UCSD-AML1 (cell line): Measurements from ENCODE around the gene SKOR2.

Source experiments
- DNase-seq: peaks from one replicate; lab custom pipeline; 2025; ENCODE audit not compliant: unreplicated experiment; lab: John Stamatoyannopoulos, UW

Gene SKOR2, protein sequence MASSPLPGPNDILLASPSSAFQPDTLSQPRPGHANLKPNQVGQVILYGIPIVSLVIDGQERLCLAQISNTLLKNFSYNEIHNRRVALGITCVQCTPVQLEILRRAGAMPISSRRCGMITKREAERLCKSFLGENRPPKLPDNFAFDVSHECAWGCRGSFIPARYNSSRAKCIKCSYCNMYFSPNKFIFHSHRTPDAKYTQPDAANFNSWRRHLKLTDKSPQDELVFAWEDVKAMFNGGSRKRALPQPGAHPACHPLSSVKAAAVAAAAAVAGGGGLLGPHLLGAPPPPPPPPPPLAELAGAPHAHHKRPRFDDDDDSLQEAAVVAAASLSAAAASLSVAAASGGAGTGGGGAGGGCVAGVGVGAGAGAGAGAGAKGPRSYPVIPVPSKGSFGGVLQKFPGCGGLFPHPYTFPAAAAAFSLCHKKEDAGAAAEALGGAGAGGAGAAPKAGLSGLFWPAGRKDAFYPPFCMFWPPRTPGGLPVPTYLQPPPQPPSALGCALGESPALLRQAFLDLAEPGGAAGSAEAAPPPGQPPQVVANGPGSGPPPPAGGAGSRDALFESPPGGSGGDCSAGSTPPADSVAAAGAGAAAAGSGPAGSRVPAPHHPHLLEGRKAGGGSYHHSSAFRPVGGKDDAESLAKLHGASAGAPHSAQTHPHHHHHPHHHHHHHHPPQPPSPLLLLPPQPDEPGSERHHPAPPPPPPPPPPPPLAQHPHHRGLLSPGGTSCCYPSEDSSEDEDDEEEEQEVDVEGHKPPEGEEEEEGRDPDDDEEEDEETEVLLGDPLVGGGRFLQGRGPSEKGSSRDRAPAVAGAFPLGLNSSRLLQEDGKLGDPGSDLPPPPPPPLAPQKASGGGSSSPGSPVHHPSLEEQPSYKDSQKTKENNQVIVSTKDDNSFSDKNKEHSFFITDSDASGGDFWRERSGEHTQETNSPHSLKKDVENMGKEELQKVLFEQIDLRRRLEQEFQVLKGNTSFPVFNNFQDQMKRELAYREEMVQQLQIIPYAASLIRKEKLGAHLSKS

DNA sequence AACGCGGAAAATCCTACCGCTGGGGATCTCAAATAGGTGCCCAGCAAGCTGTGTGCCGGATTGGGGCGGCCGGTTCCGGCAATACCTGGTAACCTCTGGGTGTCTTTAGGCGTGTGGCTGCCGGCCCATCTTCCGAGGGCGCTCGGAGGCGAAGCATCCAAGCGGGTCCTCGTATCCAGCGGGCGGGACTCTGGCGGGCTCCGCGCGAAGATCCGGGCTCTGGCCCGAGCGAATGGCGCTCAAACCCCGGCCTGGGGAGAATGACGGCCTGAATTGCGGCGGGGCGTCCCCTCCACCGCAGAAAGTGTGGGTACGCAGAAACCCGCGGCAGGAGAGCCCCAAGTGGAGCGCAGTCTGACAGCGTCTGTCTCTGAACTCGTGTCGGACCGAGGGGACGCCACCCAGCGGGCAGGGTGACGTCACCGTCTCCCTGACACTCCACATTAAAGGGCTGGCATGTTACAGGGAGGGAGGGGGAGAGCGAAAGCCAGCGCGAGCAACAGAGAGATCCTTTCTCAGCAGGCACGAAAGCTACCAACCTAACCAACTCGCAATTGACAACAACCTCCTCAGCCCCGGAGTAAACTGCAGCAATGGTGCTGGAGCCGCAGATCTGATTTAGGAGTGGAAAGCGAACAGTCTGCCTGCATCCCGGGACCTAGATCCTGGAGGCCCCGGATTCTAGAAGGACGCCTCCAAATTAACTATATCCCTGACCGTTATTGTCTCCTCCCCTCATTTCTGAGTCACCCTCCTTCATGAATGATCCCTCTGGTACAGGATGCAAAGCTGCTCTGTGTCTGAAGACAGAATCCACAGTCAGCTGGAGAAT is at the start of gene SKOR2:
TSS of gene SKOR2 (minus strand) at position 372 of the 832 bp plus-strand sequence. CDS start 2,477 bp downstream, outside the sequence.
- no peak for DNase-seq

DNA sequence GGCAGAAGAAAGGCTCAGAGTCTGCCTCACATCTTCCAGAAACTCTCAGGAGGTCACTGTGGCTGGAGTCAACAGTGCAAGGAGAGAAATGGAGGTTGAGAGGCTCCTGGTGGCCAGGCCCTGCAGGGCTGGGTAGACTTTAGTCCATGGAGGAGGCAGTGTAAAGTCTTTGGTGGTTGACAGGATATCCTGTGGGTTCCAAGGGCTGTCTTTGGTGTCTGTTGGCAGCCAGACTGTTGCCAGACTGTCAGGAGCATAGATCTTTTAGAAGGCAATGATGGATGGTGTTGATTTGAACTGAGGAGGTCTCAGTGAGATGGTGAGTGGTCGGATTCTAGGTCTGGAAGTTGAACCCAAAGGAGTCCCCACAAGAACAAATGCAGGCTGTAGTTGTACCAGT is 45.0 kb upstream of the SKOR2 start:
- no peak for DNase-seq

DNA sequence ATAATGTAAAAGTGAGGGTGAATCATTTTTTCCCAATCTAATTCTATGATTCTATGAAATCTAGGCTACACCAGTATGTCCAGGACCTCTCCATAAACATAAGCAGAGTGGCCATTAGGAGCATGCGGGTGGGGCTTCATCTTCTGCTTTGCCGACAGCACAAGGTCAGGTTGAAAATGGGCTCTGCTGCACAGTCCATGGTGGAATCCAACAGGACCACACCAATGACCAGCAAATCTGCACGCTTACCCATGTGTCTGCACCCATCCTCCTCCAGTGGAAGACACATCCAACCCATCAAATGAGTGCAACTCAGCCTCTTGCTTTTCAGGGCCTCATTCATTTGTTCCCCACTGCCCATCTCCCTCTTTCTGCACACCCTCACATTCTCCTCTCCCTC is 43.3 kb upstream of the SKOR2 start:
- DNase-seq, result no peak

DNA sequence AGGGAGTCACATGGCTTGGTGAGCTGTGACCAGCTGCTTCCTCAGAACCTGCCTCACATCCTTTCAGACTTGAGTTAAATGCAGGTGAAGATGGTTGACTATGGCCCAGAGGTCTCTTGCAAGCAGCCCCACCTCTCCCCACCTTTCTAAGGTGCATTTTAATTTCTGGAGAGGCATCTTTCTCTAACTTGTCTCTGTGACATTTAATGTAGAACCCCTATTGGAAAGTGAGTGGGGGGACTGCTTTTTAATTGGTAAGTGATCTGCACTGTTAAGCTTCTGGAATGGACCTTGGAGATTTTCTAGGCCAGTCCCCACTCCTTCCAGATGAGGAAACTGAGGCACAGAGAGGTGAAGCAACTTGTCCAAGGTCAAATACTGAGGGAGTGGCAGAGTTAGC is 37.3 kb upstream of the SKOR2 start:
- DNase-seq, result no peak

DNA sequence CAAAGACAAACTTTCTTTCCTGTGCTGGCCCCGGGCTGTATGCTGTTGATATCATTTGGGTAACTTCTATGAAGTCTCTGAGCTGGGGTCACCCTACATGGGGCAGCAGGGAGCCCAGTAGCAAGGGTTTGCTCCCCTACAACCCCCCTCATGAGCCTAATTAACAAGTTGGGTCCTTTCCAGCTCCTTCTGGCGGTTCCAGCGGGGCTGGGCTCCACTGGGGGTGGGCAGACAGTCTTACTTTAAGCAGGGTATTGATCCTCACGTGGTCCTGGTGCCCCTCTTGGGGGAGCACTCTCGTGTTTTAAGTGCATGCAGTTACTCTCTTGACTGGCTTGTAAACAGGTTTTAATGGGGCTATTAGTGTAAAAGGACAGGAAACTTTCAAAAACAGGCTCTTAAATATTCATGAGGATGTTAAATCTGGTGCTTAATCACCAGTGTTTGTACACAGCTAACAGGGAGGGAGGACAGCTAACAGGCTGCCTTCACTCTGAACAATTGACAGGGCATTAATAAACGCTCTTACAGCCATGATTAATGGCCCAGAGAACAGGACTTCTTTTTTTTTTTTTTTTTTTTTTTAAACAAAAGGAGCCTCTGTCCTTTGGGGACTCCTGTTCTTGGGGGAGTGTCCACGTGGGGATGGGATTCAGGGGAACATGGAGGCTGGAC is 36.6 kb upstream of the SKOR2 start:
- no peak for DNase-seq

- DNase-seq, result no peak
Observed at GRCh38 chr18:47286776-47287410, 35.4 kb upstream of the SKOR2 start.

- DNase-seq, result no peak
Observed at GRCh38 chr18:47285456-47285855, 34.0 kb upstream of the SKOR2 start.

DNA sequence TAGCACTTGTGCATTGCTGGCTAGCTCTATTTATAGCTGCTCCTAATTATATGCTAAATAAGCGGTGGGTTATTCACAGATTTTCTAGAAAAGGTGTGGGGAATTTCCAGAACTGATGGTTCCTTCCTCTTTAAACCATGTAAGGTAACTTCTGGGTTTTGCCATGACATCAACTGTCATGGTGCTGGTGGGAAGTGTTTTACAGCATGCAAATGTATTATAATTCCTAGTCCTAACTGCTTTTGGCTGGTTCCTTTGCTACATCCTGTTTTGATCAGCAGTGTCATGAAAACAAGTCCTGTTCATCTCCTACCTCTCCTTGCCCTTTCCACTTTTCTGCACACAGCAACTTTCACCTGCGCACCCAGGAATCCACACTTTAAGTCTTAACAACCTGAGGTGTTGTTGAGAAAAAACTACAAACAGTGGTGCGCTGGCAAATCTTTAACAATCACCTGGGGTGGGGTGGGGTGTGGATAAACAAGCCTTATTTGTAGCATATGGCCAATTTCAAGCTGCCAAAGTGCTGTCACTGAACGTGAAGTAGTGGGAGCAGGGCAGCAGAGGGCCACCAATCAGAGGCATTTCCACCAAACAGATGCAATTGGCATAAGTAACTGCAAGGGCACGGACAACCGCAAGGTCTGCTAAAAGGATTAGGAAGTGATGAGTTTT is 33.4 kb upstream of the SKOR2 start:
- DNase-seq, result no peak

DNA sequence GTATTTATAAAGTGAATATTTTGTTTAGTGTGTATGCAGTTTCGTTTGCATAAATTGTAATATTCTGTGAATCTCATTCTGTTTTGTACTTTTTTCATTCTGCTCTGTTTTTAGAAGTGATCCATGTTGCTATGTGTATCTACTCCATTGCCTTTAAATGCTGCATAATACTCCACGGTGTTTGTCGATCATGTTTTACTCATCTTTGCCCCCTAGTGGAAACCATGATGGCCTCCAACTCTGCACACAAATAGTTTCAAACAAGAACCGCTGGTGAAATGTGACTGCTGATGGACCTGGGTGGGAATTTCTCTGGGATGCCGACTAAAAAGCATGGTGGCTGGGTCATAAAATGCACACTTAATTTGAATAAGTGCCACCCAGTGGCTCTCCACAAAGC is 32.0 kb upstream of the SKOR2 start:
- DNase-seq, result no peak

- DNase-seq, result no peak
Observed at GRCh38 chr18:47280121-47280520, 28.7 kb upstream of the SKOR2 start.

GRCh38 chr18:47274961-47275360 is 23.5 kb upstream of the SKOR2 start:
- no peak for DNase-seq

DNA sequence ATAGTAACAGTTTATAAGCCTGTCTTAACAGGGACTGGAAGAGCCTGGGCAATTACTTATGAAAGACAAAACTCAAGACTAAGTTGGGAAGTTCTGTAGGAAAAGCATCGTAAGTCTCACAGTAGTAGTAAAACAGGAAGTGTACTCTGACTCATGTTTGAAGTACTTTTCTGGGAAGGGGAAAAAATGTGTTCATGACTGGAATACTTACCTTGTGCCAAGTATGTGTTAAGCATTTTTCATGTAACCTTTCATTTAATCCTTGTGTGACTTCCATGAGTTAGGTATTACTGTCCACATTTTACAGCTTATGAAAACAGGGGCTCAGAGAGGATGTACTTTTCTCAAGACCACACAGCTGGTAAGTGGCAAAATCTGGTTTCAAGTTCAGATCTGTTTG is 13.7 kb upstream of the SKOR2 start:
- DNase-seq, result no peak

GRCh38 chr18:47264308-47264700 is 12.8 kb upstream of the SKOR2 start:
- no peak for DNase-seq

DNA sequence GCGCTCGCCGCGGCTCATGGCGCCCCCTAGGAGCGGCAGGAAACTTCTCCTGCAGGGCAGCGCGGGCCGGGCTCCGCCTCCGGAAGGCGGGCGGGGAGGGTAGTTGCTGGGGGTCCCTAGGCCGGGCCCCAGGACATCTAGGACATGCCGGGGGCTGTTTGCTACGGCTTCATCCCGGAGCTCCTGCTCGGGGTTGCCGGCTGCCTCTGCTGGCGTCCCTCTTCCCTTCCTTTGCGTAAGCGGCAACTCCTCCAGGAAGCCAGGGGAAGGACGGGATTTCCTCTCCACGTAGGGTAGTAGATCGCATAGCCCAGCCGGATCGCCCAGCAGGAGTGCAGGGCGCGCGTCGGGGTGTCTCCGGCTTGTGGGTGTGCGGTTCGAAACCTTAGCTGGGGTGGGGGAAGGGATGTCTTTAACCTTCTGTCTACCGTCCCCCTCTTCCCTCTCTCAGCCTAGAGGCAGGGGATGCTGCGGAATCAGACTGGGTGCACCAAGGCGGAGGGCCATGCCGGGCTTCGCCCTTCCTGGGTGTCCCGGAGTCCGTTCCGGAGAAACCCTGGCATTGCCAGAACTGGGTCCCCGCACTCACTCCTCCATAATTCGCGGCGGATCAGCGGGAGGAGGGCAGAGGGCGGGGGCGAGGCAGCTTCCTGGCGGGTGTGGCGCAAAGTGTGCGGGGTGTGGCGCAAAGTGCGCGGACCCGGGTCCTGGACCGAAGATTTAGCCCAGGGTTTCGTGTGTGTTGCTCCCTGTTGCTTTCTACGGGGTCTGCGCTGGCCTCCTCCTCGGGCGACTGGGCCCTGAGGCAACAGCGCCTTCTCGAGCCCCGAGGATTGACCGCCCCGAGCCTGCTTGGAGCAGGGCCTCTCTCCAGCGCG is 12.2 kb upstream of the SKOR2 start:
- no peak for DNase-seq

GRCh38 chr18:47263150-47263429 is 11.6 kb upstream of the SKOR2 start:
- DNase-seq, result no peak

- DNase-seq, result no peak
Observed at GRCh38 chr18:47262301-47263149, 11.1 kb upstream of the SKOR2 start.

- DNase-seq, result no peak
Observed at GRCh38 chr18:47261902-47262300, 10.4 kb upstream of the SKOR2 start.
